ENCODE results near the gene KCTD2. TPM values are rescaled to one million over a fixed set of nuclear protein-coding genes. Genes with fewer than 3 reads are reported as not detected.

The KCTD2 gene
- total and polyA plus RNA-seq, 9 of the 15 experiments (the other 6 are each of a cell fraction or from before 2014, with no cell fraction given), result 1.7 to 32.9 (median 15.8) TPM

DNA sequence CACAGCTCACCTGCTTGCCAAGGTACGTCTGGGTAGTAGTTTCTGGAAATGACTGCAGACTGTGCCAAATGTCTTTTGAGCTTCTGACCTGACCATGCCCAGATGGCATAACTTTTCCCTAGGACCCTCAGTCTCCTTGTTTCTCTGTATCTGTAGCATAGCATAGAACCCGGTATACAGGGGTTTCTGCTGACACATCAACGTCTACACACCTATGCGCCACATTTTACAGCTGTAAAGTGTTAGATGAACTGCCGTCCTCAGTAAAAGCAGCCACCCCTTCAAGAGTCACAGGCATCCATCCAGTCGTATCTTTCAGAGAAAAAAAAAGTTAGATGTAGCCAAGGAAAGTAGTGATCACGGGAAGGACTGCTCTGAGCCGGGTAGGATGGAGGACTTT lies 17.4 kb downstream of the KCTD2 start:
- Histone ChIP-seq H3K27ac (ENCODE audit: extremely low read depth, low read depth, low read length) (no peak overlapping the region), H3K4me1 (replicated peaks in 1 of 2; ENCODE audit: control insufficient read depth in 2 of 2, insufficient read depth in 2 of 2, low read length in 2 of 2) (peaks cover 0 to 3% of the 10 kb centered on the region in 2 experiments; a peak in 3 of 5 replicates), H3K4me2 (ENCODE audit: insufficient read depth, low read length) (no peak overlapping the region), H2AFZ (ENCODE audit: low read depth, low read length) (no peak overlapping the region), H3K79me2 (ENCODE audit: control insufficient read depth, insufficient read depth, low read length) (no peaks in the 10 kb centered on the region), H3K9ac (ENCODE audit: insufficient read depth in 1 of 2, low read depth in 2 of 2, low read length in 2 of 2) (peak overlapping the region in 1 of 2 experiments; percentile 55; a peak in 1 of 4 replicates), H4K20me1 (replicated peaks; ENCODE audit: control insufficient read depth, insufficient read depth, low read length) (0 out of 2 replicates have a peak, but pooled peaks cover 3% of the 10 kb centered on the region), H3K27me3 (ENCODE audit: control insufficient read depth in 2 of 2, insufficient read depth in 2 of 2, low read length in 2 of 2) (no peaks in the 10 kb centered on the region), H3K9me1 (ENCODE audit: control insufficient read depth, insufficient read depth, low read length) (no peaks in the 10 kb centered on the region), H3K9me3 (replicated peaks; ENCODE audit: control insufficient read depth, insufficient read depth, low read depth, low read length) (no peaks in the 10 kb centered on the region), H3K4me3 (no peak overlapping the region), H3K36me3 (ENCODE audit: control insufficient read depth, insufficient read depth, low read length) (peaks cover 56% of the 10 kb centered on the region)
- DNase-seq (ENCODE audit: extremely low read depth in 1 of 4, low spot score in 3 of 4) (no peak), ATAC-seq (no peak), FAIRE-seq (no peak)
- ChIA-PET POLR2A (interaction anchor here (0.5 to 0.7 kb wide), 2 partner anchors 28 to 78 kb away, joined by 3 read pairs; no protein-coding TSS in a partner anchor), CTCF (ENCODE audit: low intra/inter-chr PET ratio) (interaction anchor here (0.5 to 1.1 kb wide), 2 partner anchors 107 to 133 kb away, joined by 3 to 4 read pairs; no protein-coding TSS in a partner anchor)
- in situ Hi-C loops (cut with MboI), result loop anchor here (5.0 kb wide), 1 partner anchor 48 kb away; no protein-coding TSS in a partner anchor
- intact Hi-C loops (cut with micrococcal nuclease), result no loop called here
- WGBS (ENCODE audit: insufficient coverage, low coverage, missing lambda C conversion rate), result 88% methylated on average over 8 of the region's 8 CpGs
- no TSS peak for BruUV-seq (replicated peaks)
- TF ChIP-seq ZBED1 (IDR thresholded peaks at IDR 0.05) (no peak), ZNF311 (CRISPR knock-in tag; IDR thresholded peaks at IDR 0.05) (no peak), ZNF436 (CRISPR knock-in tag; IDR thresholded peaks at IDR 0.05) (no peak), C11orf30 (IDR thresholded peaks at IDR 0.05; ENCODE audit: low read depth) (peak; percentile 31; the same call in 1 of the 2 replicates), CBX8 (IDR thresholded peaks at IDR 0.05; ENCODE audit: borderline replicate concordance, extremely low read depth, low read depth, low read length, poor library complexity, severe bottlenecking) (no peak), ZNF316 (IDR thresholded peaks at IDR 0.05) (peak; percentile 36; the same call in 1 of the 2 replicates), TAF9B (IDR thresholded peaks at IDR 0.05; ENCODE audit: partially characterized antibody) (no peak), DPF2 (IDR thresholded peaks at IDR 0.05) (no peak)
- TF ChIP-seq, protein P1, sequence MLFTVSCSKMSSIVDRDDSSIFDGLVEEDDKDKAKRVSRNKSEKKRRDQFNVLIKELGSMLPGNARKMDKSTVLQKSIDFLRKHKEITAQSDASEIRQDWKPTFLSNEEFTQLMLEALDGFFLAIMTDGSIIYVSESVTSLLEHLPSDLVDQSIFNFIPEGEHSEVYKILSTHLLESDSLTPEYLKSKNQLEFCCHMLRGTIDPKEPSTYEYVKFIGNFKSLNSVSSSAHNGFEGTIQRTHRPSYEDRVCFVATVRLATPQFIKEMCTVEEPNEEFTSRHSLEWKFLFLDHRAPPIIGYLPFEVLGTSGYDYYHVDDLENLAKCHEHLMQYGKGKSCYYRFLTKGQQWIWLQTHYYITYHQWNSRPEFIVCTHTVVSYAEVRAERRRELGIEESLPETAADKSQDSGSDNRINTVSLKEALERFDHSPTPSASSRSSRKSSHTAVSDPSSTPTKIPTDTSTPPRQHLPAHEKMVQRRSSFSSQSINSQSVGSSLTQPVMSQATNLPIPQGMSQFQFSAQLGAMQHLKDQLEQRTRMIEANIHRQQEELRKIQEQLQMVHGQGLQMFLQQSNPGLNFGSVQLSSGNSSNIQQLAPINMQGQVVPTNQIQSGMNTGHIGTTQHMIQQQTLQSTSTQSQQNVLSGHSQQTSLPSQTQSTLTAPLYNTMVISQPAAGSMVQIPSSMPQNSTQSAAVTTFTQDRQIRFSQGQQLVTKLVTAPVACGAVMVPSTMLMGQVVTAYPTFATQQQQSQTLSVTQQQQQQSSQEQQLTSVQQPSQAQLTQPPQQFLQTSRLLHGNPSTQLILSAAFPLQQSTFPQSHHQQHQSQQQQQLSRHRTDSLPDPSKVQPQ (CRISPR knock-in tag; IDR thresholded peaks at IDR 0.05; ENCODE audit: borderline replicate concordance), result no peak
- TF ChIP-seq, protein P2, sequence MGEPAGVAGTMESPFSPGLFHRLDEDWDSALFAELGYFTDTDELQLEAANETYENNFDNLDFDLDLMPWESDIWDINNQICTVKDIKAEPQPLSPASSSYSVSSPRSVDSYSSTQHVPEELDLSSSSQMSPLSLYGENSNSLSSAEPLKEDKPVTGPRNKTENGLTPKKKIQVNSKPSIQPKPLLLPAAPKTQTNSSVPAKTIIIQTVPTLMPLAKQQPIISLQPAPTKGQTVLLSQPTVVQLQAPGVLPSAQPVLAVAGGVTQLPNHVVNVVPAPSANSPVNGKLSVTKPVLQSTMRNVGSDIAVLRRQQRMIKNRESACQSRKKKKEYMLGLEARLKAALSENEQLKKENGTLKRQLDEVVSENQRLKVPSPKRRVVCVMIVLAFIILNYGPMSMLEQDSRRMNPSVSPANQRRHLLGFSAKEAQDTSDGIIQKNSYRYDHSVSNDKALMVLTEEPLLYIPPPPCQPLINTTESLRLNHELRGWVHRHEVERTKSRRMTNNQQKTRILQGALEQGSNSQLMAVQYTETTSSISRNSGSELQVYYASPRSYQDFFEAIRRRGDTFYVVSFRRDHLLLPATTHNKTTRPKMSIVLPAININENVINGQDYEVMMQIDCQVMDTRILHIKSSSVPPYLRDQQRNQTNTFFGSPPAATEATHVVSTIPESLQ (CRISPR knock-in tag; IDR thresholded peaks at IDR 0.05), result no peak
- TF ChIP-seq, protein P3, sequence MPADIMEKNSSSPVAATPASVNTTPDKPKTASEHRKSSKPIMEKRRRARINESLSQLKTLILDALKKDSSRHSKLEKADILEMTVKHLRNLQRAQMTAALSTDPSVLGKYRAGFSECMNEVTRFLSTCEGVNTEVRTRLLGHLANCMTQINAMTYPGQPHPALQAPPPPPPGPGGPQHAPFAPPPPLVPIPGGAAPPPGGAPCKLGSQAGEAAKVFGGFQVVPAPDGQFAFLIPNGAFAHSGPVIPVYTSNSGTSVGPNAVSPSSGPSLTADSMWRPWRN (IDR thresholded peaks at IDR 0.05; ENCODE audit: low read depth), result no peak
